K562 (cell line): ENCODE measurements around the gene TANK. TPM values are rescaled to one million over a fixed set of nuclear protein-coding genes. Genes with fewer than 3 reads are reported as not detected.

ENCODE experiments used
- CBX8 ChIP-seq: fragments of 200-600 bp; sonication (generic); IDR thresholded peaks from 2 replicates; pipeline ENCODE4 v1.6.1; 2012; ENCODE audit warnings: borderline replicate concordance, mixed run types, low read depth, mild to moderate bottlenecking, moderate library complexity, mixed read lengths, low read length, control low read depth, inconsistent platforms; ENCODE audit not compliant: poor library complexity, severe bottlenecking; ENCODE audit errors: extremely low read depth
- CHD1 ChIP-seq: fragments of 200-600 bp; sonication (generic); IDR thresholded peaks from one replicate; pipeline ENCODE4 v1.6.1; 2012; ENCODE audit warnings: mild to moderate bottlenecking, moderate library complexity, low read length, inconsistent platforms
- ETV5 ChIP-seq: sonication (generic); formaldehyde crosslinking; IDR thresholded peaks from 2 replicates; pipeline ENCODE4 v1.4.0; 2020; ENCODE audit warnings: low read depth, mild to moderate bottlenecking, missing genetic modification reagents
- HEY1 ChIP-seq: fragments of 250-450 bp; sonication (Bioruptor Pico); IDR thresholded peaks from 2 replicates; pipeline ENCODE4 v1.5.0; 2020; ENCODE audit warnings: mild to moderate bottlenecking, moderate library complexity, borderline replicate concordance
- HNRNPLL ChIP-seq: fragments of 200-400 bp; formaldehyde crosslinking; IDR thresholded peaks from 2 replicates; pipeline ENCODE4 v1.6.1; 2017; ENCODE audit warnings: low read length, low read depth, mild to moderate bottlenecking; ENCODE audit not compliant: poor library complexity, severe bottlenecking
- KLF10 ChIP-seq: fragments of 250-450 bp; sonication (Bioruptor Pico); IDR thresholded peaks from 2 replicates; pipeline ENCODE4 v1.6.1; 2021; ENCODE audit warnings: matching md5 sums
- NFE2 ChIP-seq: IDR thresholded peaks from 2 replicates; pipeline ENCODE4 v1.6.1; 2014; ENCODE audit warnings: antibody characterized with exemption, low read depth
- NR2F6 ChIP-seq: fragments of 450-650 bp; formaldehyde crosslinking; IDR thresholded peaks from 2 replicates; pipeline ENCODE4 v1.4.0; 2020; ENCODE audit warnings: mild to moderate bottlenecking
- NR3C1 ChIP-seq: sonication (generic); formaldehyde crosslinking; IDR thresholded peaks from 2 replicates; pipeline ENCODE4 v1.8.1; 2022; ENCODE audit warnings: missing genetic modification reagents
- PCBP2 ChIP-seq: fragments of 200-400 bp; formaldehyde crosslinking; IDR thresholded peaks from 2 replicates; pipeline ENCODE4 v1.6.1; 2018; ENCODE audit warnings: low read length, low read depth, mild to moderate bottlenecking, moderate library complexity; ENCODE audit not compliant: poor library complexity, severe bottlenecking
- POLR3G ChIP-seq: IDR thresholded peaks from 2 replicates; pipeline ENCODE4 v1.6.1; 2011; ENCODE audit not compliant: insufficient read length, insufficient replicate concordance; ENCODE audit errors: extremely low read depth
- RBFOX2 ChIP-seq: fragments of 200-400 bp; formaldehyde crosslinking; IDR thresholded peaks from 2 replicates; pipeline ENCODE4 v1.6.1; 2017; ENCODE audit warnings: low read depth, mild to moderate bottlenecking, low read length, moderate library complexity
- RBM22 ChIP-seq: fragments of 200-400 bp; formaldehyde crosslinking; IDR thresholded peaks from 2 replicates; pipeline ENCODE4 v1.6.1; 2018; ENCODE audit warnings: low read length, low read depth; ENCODE audit not compliant: poor library complexity, severe bottlenecking
- RREB1 ChIP-seq: fragments of 250-450 bp; sonication (Bioruptor Pico); IDR thresholded peaks from 2 replicates; pipeline ENCODE4 v1.4.0; 2020
- ZNF717 ChIP-seq: fragments of 250-450 bp; sonication (Bioruptor Pico); IDR thresholded peaks from 2 replicates; pipeline ENCODE4 v1.5.0; 2021
- polyA plus RNA-seq, 8 experiments: library from polyadenylated mRNA; depleted of rRNA in 4 of 8; stranded (reverse) in 5 of 8; unstranded in 3 of 8; fragments of >200 nt; fragmentation: Nextera tagmentation in 2 of 8; fragmentation: Illumina TruSeq in 1 of 8; extraction: Ambion mirVana in 2 of 8; extraction: Trizol in 1 of 8; gene quantifications; 2 replicates each; pipeline versions ENCODE4 v1.2.1 to v1.2.3, GENCODE V29; 2011 to 2014; ENCODE audit warnings: inconsistent platforms in 1 of 8, missing spikeins in 1 of 8
- total RNA-seq, 7 experiments: library from RNA; depleted of rRNA in 6 of 7; stranded (reverse); fragments of >200 nt in 6 of 7; fragmentation: Illumina TruSeq in 2 of 7; extraction: Trizol in 2 of 7; gene quantifications; 2 replicates each; pipeline versions ENCODE4 v1.2.1 to v1.2.3, GENCODE V29; 2011 to 2021; ENCODE audit warnings: low replicate concordance in 1 of 7
- TF ChIP-seq, protein P1 (sequence below): fragments of 450-650 bp; IDR thresholded peaks from 2 replicates; pipeline ENCODE4 v1.7.1; 2018; ENCODE audit warnings: mild to moderate bottlenecking, low read depth; ENCODE audit not compliant: partially characterized antibody
- TF ChIP-seq, protein P2 (sequence below): fragments of 250-450 bp; sonication (Bioruptor Pico); IDR thresholded peaks from 2 replicates; pipeline ENCODE4 v1.4.0; 2020; ENCODE audit warnings: mild to moderate bottlenecking

TANK gene
- total and polyA plus RNA-seq, 9 of the 15 experiments (the other 6 are each of a cell fraction or from before 2014, with no cell fraction given), result 43.0 to 91.5 (median 54.4) TPM

- TF ChIP-seq RREB1 (CRISPR knock-in tag), result no peak
- peak; percentile 96 for TF ChIP-seq CHD1
- no peak for TF ChIP-seq ZNF717 (CRISPR knock-in tag)
- no peak for TF ChIP-seq CBX8
- TF ChIP-seq, protein P1, sequence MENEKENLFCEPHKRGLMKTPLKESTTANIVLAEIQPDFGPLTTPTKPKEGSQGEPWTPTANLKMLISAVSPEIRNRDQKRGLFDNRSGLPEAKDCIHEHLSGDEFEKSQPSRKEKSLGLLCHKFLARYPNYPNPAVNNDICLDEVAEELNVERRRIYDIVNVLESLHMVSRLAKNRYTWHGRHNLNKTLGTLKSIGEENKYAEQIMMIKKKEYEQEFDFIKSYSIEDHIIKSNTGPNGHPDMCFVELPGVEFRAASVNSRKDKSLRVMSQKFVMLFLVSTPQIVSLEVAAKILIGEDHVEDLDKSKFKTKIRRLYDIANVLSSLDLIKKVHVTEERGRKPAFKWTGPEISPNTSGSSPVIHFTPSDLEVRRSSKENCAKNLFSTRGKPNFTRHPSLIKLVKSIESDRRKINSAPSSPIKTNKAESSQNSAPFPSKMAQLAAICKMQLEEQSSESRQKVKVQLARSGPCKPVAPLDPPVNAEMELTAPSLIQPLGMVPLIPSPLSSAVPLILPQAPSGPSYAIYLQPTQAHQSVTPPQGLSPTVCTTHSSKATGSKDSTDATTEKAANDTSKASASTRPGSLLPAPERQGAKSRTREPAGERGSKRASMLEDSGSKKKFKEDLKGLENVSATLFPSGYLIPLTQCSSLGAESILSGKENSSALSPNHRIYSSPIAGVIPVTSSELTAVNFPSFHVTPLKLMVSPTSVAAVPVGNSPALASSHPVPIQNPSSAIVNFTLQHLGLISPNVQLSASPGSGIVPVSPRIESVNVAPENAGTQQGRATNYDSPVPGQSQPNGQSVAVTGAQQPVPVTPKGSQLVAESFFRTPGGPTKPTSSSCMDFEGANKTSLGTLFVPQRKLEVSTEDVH, result peak; percentile 70
- TF ChIP-seq RBFOX2, result peak; percentile 91
- TF ChIP-seq HNRNPLL, result no peak
- no peak for TF ChIP-seq POLR3G
- TF ChIP-seq PCBP2, result no peak
- TF ChIP-seq, protein P2, sequence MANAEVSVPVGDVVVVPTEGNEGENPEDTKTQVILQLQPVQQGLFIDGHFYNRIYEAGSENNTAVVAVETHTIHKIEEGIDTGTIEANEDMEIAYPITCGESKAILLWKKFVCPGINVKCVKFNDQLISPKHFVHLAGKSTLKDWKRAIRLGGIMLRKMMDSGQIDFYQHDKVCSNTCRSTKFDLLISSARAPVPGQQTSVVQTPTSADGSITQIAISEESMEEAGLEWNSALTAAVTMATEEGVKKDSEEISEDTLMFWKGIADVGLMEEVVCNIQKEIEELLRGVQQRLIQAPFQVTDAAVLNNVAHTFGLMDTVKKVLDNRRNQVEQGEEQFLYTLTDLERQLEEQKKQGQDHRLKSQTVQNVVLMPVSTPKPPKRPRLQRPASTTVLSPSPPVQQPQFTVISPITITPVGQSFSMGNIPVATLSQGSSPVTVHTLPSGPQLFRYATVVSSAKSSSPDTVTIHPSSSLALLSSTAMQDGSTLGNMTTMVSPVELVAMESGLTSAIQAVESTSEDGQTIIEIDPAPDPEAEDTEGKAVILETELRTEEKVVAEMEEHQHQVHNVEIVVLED, result peak; percentile 20; the same call in 1 of the 2 replicates
- no peak for TF ChIP-seq NFE2
- TF ChIP-seq HEY1, result no peak
- no peak for TF ChIP-seq NR2F6
- no peak for TF ChIP-seq KLF10 (CRISPR knock-in tag)
- TF ChIP-seq ETV5 (CRISPR knock-in tag), result peak; percentile 89
- TF ChIP-seq RBM22, result no peak
- no peak for TF ChIP-seq NR3C1 (CRISPR knock-in tag)
These were observed at the start of gene TANK (continued) for GRCh38 chr2:161160226-161161073.
